ENCODE measurements around the gene MATN4. TPM values are rescaled to one million over a fixed set of nuclear protein-coding genes. Genes with fewer than 3 reads are reported as not detected.

Gene MATN4
- total and polyA plus RNA-seq, 11 donors = not detected

- Histone ChIP-seq H3K36me3 (no peaks in the 10 kb centered on the region), H3K27ac (peak overlapping the region; percentile 84 to 97 (median 95)), H3K27me3 (no peaks in the 10 kb centered on the region), H3K4me1 (peaks cover 8 to 100% (median 89%) of the 10 kb centered on the region in 12 donors), H3K4me3 (peak overlapping the region in 8 of 12 donors; percentile 6 to 70 (median 18)), H3K9me3 (no peaks in the 10 kb centered on the region)
- DNase-seq (no peak), ATAC-seq (no peak)
- WGBS, 4 donors = 34 to 44% (median 36%) methylated on average over 3 of the region's 3 CpGs
- TF ChIP-seq CTCF (IDR thresholded peaks at IDR 0.05) (no peak), POLR2A (IDR thresholded peaks at IDR 0.05) (no peak)
- intact Hi-C loops (cut with DNase I) = loop anchor here in 2 of 10 donors (5.0 to 10.0 kb wide), 2 partner anchors 66 to 453 kb away; partner anchors contain the start of genes DBNDD2 (in 1 of the 2), DNTTIP1 (in 1 of the 2) and WFDC3 (in 1 of the 2)
Measured at GRCh38 chr20:45341579-45341938, 33.5 kb upstream of the MATN4 start.

- 20 to 63% (median 56%) methylated on average over 1 of the region's 1 CpG for WGBS, 4 donors
- ATAC-seq = no peak
- intact Hi-C loops (cut with DNase I) = loop anchor here in 2 of 10 donors (5.0 to 10.0 kb wide), 2 partner anchors 66 to 454 kb away; partner anchors contain the start of genes DBNDD2 (in 1 of the 2), DNTTIP1 (in 1 of the 2) and WFDC3 (in 1 of the 2)
Measured at GRCh38 chr20:45340951-45341350, 32.9 kb upstream of the MATN4 start.

DNA sequence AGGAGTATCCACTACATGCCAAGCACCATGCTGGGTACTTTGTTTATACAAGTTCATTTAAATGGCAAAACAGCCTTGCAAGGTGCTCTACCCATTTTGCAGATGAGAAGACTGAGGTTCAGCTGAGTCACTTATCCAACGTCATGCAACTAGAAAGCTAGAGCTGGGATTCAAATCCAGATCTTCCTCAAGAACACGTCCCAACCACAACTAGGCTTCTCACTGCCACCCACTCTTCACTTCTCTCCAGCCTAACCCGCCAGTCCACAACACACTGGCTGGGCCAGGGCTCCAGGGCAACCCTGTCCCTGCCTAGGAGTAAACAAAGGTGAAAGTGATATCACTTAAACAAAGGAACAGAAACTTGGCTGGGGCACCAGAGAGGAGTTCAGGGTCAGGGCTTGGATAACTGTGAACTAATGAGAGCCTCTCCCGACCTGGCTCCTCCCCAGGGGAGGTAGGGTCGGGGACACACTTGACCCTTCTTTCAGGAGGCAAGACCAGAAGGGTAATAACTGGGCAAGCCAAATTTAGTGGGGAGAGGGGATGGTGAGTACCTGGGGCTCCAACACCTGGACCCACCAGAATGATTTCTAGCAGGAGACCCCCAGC is 32.2 kb upstream of the MATN4 start:
- DNase-seq = peak in 3 of 5 donors; percentile 19 to 67 (median 65)
- Histone ChIP-seq H3K36me3 (peaks cover 0 to 6% (median 5%) of the 10 kb centered on the region in 9 donors), H3K9me3 (no peaks in the 10 kb centered on the region), H3K4me3 (peak overlapping the region in 1 of 12 donors; percentile 70), H3K4me1 (peaks cover 8 to 97% (median 78%) of the 10 kb centered on the region in 12 donors), H3K27ac (peak overlapping the region; percentile 84 to 97 (median 95)), H3K27me3 (no peaks in the 10 kb centered on the region)
- ATAC-seq = peak; percentile 12 to 43 (median 34)
- TF ChIP-seq CTCF (IDR thresholded peaks at IDR 0.05) (no peak), POLR2A (IDR thresholded peaks at IDR 0.05) (peak in 1 of 2 donors; percentile 25)
- WGBS, 4 donors = 36 to 61% (median 45%) methylated on average over 5 of the region's 5 CpGs
- intact Hi-C loops (cut with DNase I) = loop anchor here in 2 of 10 donors (5.0 to 10.0 kb wide), 2 partner anchors 67 to 454 kb away; partner anchors contain the start of genes DBNDD2 (in 1 of the 2), DNTTIP1 (in 1 of the 2) and WFDC3 (in 1 of the 2)

More at GRCh38 chr20:45340951-45341350, 32.9 kb upstream of the MATN4 start:
- Histone ChIP-seq H3K4me1 (peaks cover 8 to 100% (median 84%) of the 10 kb centered on the region in 12 donors), H3K27me3 (no peaks in the 10 kb centered on the region), H3K4me3 (peak overlapping the region in 2 of 12 donors; percentile 19 to 70), H3K36me3 (peaks cover 0 to under 1% (median 0%) of the 10 kb centered on the region in 9 donors), H3K27ac (peak overlapping the region; percentile 84 to 97 (median 95)), H3K9me3 (no peaks in the 10 kb centered on the region)
- DNase-seq = no peak
- TF ChIP-seq CTCF (IDR thresholded peaks at IDR 0.05) = no peak
- no peak for TF ChIP-seq POLR2A (IDR thresholded peaks at IDR 0.05)

GRCh38 chr20:45339799-45340198 is 31.7 kb upstream of the MATN4 start:
- ATAC-seq = no peak
- peaks cover 0 to 12% (median 8%) of the 10 kb centered on the region in 9 donors for H3K36me3 ChIP-seq
- H3K9me3 ChIP-seq = no peaks in the 10 kb centered on the region
- WGBS, 4 donors = 85 to 94% (median 91%) methylated on average over 2 of the region's 2 CpGs
- peaks cover 8 to 92% (median 73%) of the 10 kb centered on the region in 12 donors for H3K4me1 ChIP-seq
- intact Hi-C loops (cut with DNase I) = loop anchor here in 2 of 10 donors (5.0 to 10.0 kb wide), 2 partner anchors 68 to 455 kb away; partner anchors contain the start of genes DBNDD2 (in 1 of the 2), DNTTIP1 (in 1 of the 2) and WFDC3 (in 1 of the 2)
- no peaks in the 10 kb centered on the region for H3K27me3 ChIP-seq
- H3K4me3 ChIP-seq = no peak overlapping the region
- TF ChIP-seq POLR2A (IDR thresholded peaks at IDR 0.05) = no peak
- TF ChIP-seq CTCF (IDR thresholded peaks at IDR 0.05) = no peak
- peak overlapping the region; percentile 73 to 97 (median 95) for H3K27ac ChIP-seq
- no peak for DNase-seq
